Mesenchymal stem cell (in vitro differentiated cells and primary cell): Measurements from ENCODE around the gene RNF121.

Experiments
- DNase-seq: peaks from one replicate; pipeline ENCODE4 v3.0.0-alpha.2; 2013
- H2AFZ ChIP-seq: one replicate; pipeline ENCODE4 v1.6.1; 2013; ENCODE audit warnings: low read depth, mild to moderate bottlenecking, control low read depth, inconsistent platforms, low read length, moderate library complexity
- H2AK5ac ChIP-seq: 2 replicates; pipeline ENCODE4 v1.6.1; 2013; ENCODE audit warnings: low read length, moderate library complexity, mild to moderate bottlenecking, inconsistent platforms; ENCODE audit not compliant: severe bottlenecking
- H2BK120ac ChIP-seq: one replicate; pipeline ENCODE4 v1.6.1; 2013; ENCODE audit warnings: low read depth, mild to moderate bottlenecking, inconsistent platforms, low read length, moderate library complexity
- H2BK12ac ChIP-seq, 2 experiments: one replicate each; pipeline ENCODE4 v1.6.1; 2013; ENCODE audit warnings: inconsistent platforms in 2 of 2, low read length in 2 of 2, mild to moderate bottlenecking in 2 of 2, moderate library complexity in 2 of 2, control low read depth in 1 of 2
- H2BK15ac ChIP-seq: one replicate; pipeline ENCODE4 v1.6.1; 2013; ENCODE audit warnings: mild to moderate bottlenecking, low read depth, inconsistent platforms; ENCODE audit not compliant: poor library complexity, severe bottlenecking
- H2BK5ac ChIP-seq: 2 replicates; pipeline ENCODE4 v1.6.1; 2013; ENCODE audit warnings: low read depth, mild to moderate bottlenecking, low read length, control low read depth, inconsistent platforms; ENCODE audit not compliant: poor library complexity, severe bottlenecking
- H3K14ac ChIP-seq, 2 experiments: one replicate each; pipeline ENCODE4 v1.6.1; 2013; ENCODE audit warnings: inconsistent platforms in 2 of 2, low read length in 2 of 2, control low read depth in 1 of 2, mild to moderate bottlenecking in 1 of 2, moderate library complexity in 1 of 2
- H3K18ac ChIP-seq, 2 experiments: one replicate each; pipeline ENCODE4 v1.6.1; 2013; ENCODE audit warnings: inconsistent platforms in 2 of 2, low read length in 2 of 2, control low read depth in 1 of 2, low read depth in 1 of 2, mild to moderate bottlenecking in 1 of 2
- H3K23ac ChIP-seq, 2 experiments: one replicate each; pipeline ENCODE4 v1.6.1; 2013; ENCODE audit warnings: inconsistent platforms in 2 of 2, low read length in 2 of 2, mild to moderate bottlenecking in 2 of 2, moderate library complexity in 2 of 2, control low read depth in 1 of 2
- H3K27ac ChIP-seq: 2 replicates; pipeline ENCODE4 v1.5.1; 2013; ENCODE audit warnings: mild to moderate bottlenecking, moderate library complexity, low read length, control low read depth, inconsistent platforms; ENCODE audit not compliant: poor library complexity, severe bottlenecking
- H3K27me3 ChIP-seq, 2 experiments: 2 replicates each; pipeline versions ENCODE4 v1.6.1 to v1.7.0; 2013; ENCODE audit warnings: low read length in 2 of 2, mild to moderate bottlenecking in 2 of 2, moderate library complexity in 2 of 2, control low read depth in 1 of 2, inconsistent platforms in 1 of 2; ENCODE audit not compliant: control insufficient read depth in 1 of 2, insufficient read depth in 1 of 2
- H3K36me3 ChIP-seq, 2 experiments: 2 replicates each; pipeline versions ENCODE4 v1.6.1 to v1.7.0; 2013; ENCODE audit warnings: low read length in 2 of 2, control low read depth in 1 of 2, inconsistent platforms in 1 of 2, low read depth in 1 of 2, mild to moderate bottlenecking in 1 of 2; ENCODE audit not compliant: insufficient read depth in 2 of 2, control insufficient read depth in 1 of 2
- H3K4ac ChIP-seq, 2 experiments: one replicate each; pipeline ENCODE4 v1.6.1; 2013; ENCODE audit warnings: inconsistent platforms in 2 of 2, low read length in 2 of 2, mild to moderate bottlenecking in 2 of 2, moderate library complexity in 2 of 2, control low read depth in 1 of 2, low read depth in 1 of 2
- H3K4me1 ChIP-seq: 2 replicates; pipeline ENCODE4 v1.6.1; 2013; ENCODE audit warnings: low read depth, low read length, control low read depth; ENCODE audit not compliant: control insufficient read depth, insufficient read depth
- H3K4me2 ChIP-seq: 2 replicates; pipeline ENCODE4 v1.6.1; 2013; ENCODE audit warnings: low read length, mild to moderate bottlenecking, inconsistent platforms; ENCODE audit not compliant: poor library complexity, severe bottlenecking
- H3K4me3 ChIP-seq, 2 experiments: 2 replicates each; pipeline versions ENCODE4 v1.5.1 to v1.7.0; 2013; ENCODE audit warnings: low read length in 2 of 2, mild to moderate bottlenecking in 2 of 2, control low read depth in 1 of 2, low read depth in 1 of 2; ENCODE audit not compliant: insufficient read depth in 1 of 2
- H3K79me1 ChIP-seq: replicated peaks from 2 replicates; pipeline ENCODE4 v1.6.1; 2013; ENCODE audit warnings: mild to moderate bottlenecking, control low read depth, low read length, inconsistent platforms; ENCODE audit not compliant: poor library complexity, severe bottlenecking
- H3K9ac ChIP-seq: 2 replicates; pipeline ENCODE4 v1.7.0; 2013; ENCODE audit warnings: mild to moderate bottlenecking, low read length, moderate library complexity
- H3K9me3 ChIP-seq: 2 replicates; pipeline ENCODE4 v1.7.0; 2013; ENCODE audit warnings: mild to moderate bottlenecking, low read length; ENCODE audit not compliant: control insufficient read depth
- H4K8ac ChIP-seq: one replicate; pipeline ENCODE4 v1.6.1; 2013; ENCODE audit warnings: inconsistent platforms, mild to moderate bottlenecking, low read length, moderate library complexity
- H4K91ac ChIP-seq: one replicate; pipeline ENCODE4 v1.6.1; 2013; ENCODE audit warnings: mild to moderate bottlenecking, low read length, inconsistent platforms
- WGBS: methylation state at CpG from one replicate; pipeline ENCODE4 v1.1.7; 2013; ENCODE audit warnings: mixed read lengths; 5-methylcytosine and 5-hydroxymethylcytosine counted together

RNF121 gene

GRCh38 chr11:72038491-72038890 is 109.6 kb downstream of the RNF121 start:
- no peak overlapping the region for H2BK5ac ChIP-seq
- H4K8ac ChIP-seq = no peak overlapping the region
- WGBS = 78% methylated on average over 2 of the region's 2 CpGs
- H3K4me2 ChIP-seq = peak overlapping the region; percentile 55
- H2BK12ac ChIP-seq = no peak overlapping the region
- no peaks in the 10 kb centered on the region for H3K27me3 ChIP-seq
- H2AFZ ChIP-seq = no peak overlapping the region
- H3K9ac ChIP-seq = peak overlapping the region; percentile 98
- H2BK120ac ChIP-seq = no peak overlapping the region
- peaks cover 15% of the 10 kb centered on the region for H3K4me1 ChIP-seq
- H2BK15ac ChIP-seq = peak overlapping the region; percentile 17
- H3K14ac ChIP-seq = no peak overlapping the region
- H3K27ac ChIP-seq = no peak overlapping the region
- H4K91ac ChIP-seq = no peak overlapping the region
- no peak overlapping the region for H3K4ac ChIP-seq
- peaks cover 8% of the 10 kb centered on the region for H3K79me1 ChIP-seq
- H3K18ac ChIP-seq = no peak overlapping the region
- no peak overlapping the region for H3K23ac ChIP-seq
- no peaks in the 10 kb centered on the region for H3K9me3 ChIP-seq
- peak overlapping the region; percentile 60 for H2AK5ac ChIP-seq
- DNase-seq = peak; percentile 12
- H3K4me3 ChIP-seq = peak overlapping the region in 1 of 2 experiments; percentile 86
- H3K36me3 ChIP-seq = peaks cover 10 to 26% of the 10 kb centered on the region in 2 experiments

- H3K9ac ChIP-seq = peak overlapping the region; percentile 98
- no peaks in the 10 kb centered on the region for H3K27me3 ChIP-seq
- H3K4me2 ChIP-seq = peak overlapping the region; percentile 55
- WGBS = 53% methylated on average over 5 of the region's 5 CpGs
- H3K4ac ChIP-seq = peak overlapping the region in 1 of 2 experiments; percentile 1
- H2AK5ac ChIP-seq = peak overlapping the region; percentile 60
- no peak overlapping the region for H3K14ac ChIP-seq
- peak overlapping the region; percentile 8 for H3K27ac ChIP-seq
- peaks cover 10% of the 10 kb centered on the region for H3K79me1 ChIP-seq
- peak overlapping the region; percentile 34 to 86 for H3K4me3 ChIP-seq
- no peak overlapping the region for H4K91ac ChIP-seq
- no peak overlapping the region for H2BK5ac ChIP-seq
- peaks cover 7 to 19% of the 10 kb centered on the region in 2 experiments for H3K36me3 ChIP-seq
- peaks cover 15% of the 10 kb centered on the region for H3K4me1 ChIP-seq
- no peaks in the 10 kb centered on the region for H3K9me3 ChIP-seq
- H2BK12ac ChIP-seq = no peak overlapping the region
- no peak overlapping the region for H2BK15ac ChIP-seq
- H3K18ac ChIP-seq = peak overlapping the region; percentile 33 to 46
- H2AFZ ChIP-seq = no peak overlapping the region
- peak; percentile 45 for DNase-seq
- no peak overlapping the region for H2BK120ac ChIP-seq
- H3K23ac ChIP-seq = no peak overlapping the region
- H4K8ac ChIP-seq = no peak overlapping the region
These were observed 110.4 kb downstream of the RNF121 start for GRCh38 chr11:72039031-72039855.

DNA sequence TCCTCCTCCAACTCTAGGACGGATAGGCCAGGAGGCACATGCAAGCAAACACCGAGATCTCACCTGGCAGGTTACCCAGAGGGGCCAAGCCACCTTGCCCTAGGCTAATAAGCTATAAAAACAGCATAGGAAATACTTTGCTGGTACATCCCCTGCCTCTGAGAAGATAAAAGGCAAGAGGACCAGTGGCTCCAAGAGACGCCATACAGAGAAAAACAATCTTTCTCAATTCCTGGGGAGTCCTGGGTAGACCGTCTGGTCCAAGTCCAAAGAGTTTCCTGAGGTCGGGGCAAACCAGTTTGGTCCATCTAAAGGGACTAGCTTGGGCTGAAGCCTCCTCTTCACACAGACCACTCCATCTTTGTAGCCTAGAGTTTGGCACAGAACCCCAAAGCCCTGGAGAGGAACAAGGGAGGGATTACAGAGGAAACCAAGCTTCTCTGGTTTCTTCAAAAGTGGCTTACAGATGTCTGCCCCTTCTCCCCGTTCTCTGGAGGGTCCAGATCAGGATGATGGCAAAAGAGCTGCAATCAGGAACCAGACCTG is 111.1 kb downstream of the RNF121 start:
- H3K36me3 ChIP-seq = peaks cover 1 to 14% of the 10 kb centered on the region in 2 experiments
- no peak overlapping the region for H2AFZ ChIP-seq
- no peaks in the 10 kb centered on the region for H3K27me3 ChIP-seq
- H3K79me1 ChIP-seq = peaks cover 9% of the 10 kb centered on the region
- H3K9me3 ChIP-seq = no peaks in the 10 kb centered on the region
- peak overlapping the region in 1 of 2 experiments; percentile 34 for H3K23ac ChIP-seq
- peak overlapping the region in 1 of 2 experiments; percentile 63 for H3K14ac ChIP-seq
- no peak overlapping the region for H2BK15ac ChIP-seq
- peak overlapping the region; percentile 38 for H2AK5ac ChIP-seq
- peak overlapping the region; percentile 79 to 83 for H3K18ac ChIP-seq
- WGBS = 79% methylated on average over 6 of the region's 6 CpGs
- H3K4ac ChIP-seq = peak overlapping the region in 1 of 2 experiments; percentile 65
- peaks cover 15% of the 10 kb centered on the region for H3K4me1 ChIP-seq
- H4K91ac ChIP-seq = no peak overlapping the region
- H3K9ac ChIP-seq = peak overlapping the region; percentile 98
- no peak overlapping the region for H2BK12ac ChIP-seq
- peak overlapping the region; percentile 93 for H3K27ac ChIP-seq
- peak overlapping the region; percentile 46 for H3K4me2 ChIP-seq
- DNase-seq = peak; percentile 7
- no peak overlapping the region for H2BK120ac ChIP-seq
- H2BK5ac ChIP-seq = no peak overlapping the region
- peak overlapping the region; percentile 65 to 86 for H3K4me3 ChIP-seq
- no peak overlapping the region for H4K8ac ChIP-seq
